Measurements from ENCODE around the gene HS6ST1.

The HS6ST1 gene

GRCh38 chr2:128293870-128294455, 24.7 kb downstream of the HS6ST1 start:
- no peak for DNase-seq

GRCh38 chr2:128293426-128293755, 25.3 kb downstream of the HS6ST1 start:
- no peak for DNase-seq

GRCh38 chr2:128292599-128293425, 25.9 kb downstream of the HS6ST1 start:
- DNase-seq, result no peak

- DNase-seq, result no peak
Observed at GRCh38 chr2:128291844-128292598, 26.6 kb downstream of the HS6ST1 start.

GRCh38 chr2:128291161-128291843, 27.4 kb downstream of the HS6ST1 start:
- no peak for DNase-seq

GRCh38 chr2:128290356-128290755, 28.3 kb downstream of the HS6ST1 start:
- no peak for DNase-seq

- no peak for DNase-seq
Observed at GRCh38 chr2:128289439-128289838, 29.2 kb downstream of the HS6ST1 start.

GRCh38 chr2:128288781-128289180, 29.9 kb downstream of the HS6ST1 start:
- DNase-seq, result no peak

- no peak for DNase-seq
Observed at GRCh38 chr2:128287780-128288735, 30.6 kb downstream of the HS6ST1 start.

- DNase-seq, result no peak
Observed at GRCh38 chr2:128286905-128287779, 31.5 kb downstream of the HS6ST1 start.

GRCh38 chr2:128286011-128286721, 32.5 kb downstream of the HS6ST1 start:
- no peak for DNase-seq

GRCh38 chr2:128285329-128285931, 33.2 kb downstream of the HS6ST1 start:
- no peak for DNase-seq

GRCh38 chr2:128284841-128285240, 33.8 kb downstream of the HS6ST1 start:
- no peak for DNase-seq

- no peak for DNase-seq
Observed at GRCh38 chr2:128284037-128284441, 34.6 kb downstream of the HS6ST1 start.

GRCh38 chr2:128282976-128283810, 35.5 kb downstream of the HS6ST1 start:
- DNase-seq, result no peak

- DNase-seq, result no peak
Observed at GRCh38 chr2:128282246-128282975, 36.3 kb downstream of the HS6ST1 start.

- DNase-seq, result no peak
Observed at GRCh38 chr2:128281852-128282245, 36.8 kb downstream of the HS6ST1 start.

GRCh38 chr2:128280901-128281321, 37.8 kb downstream of the HS6ST1 start:
- DNase-seq, result no peak

Data from activated naive CD4-positive, alpha-beta T cell (primary cell).